ENCODE measurements around the gene RAB11FIP3.

DNA sequence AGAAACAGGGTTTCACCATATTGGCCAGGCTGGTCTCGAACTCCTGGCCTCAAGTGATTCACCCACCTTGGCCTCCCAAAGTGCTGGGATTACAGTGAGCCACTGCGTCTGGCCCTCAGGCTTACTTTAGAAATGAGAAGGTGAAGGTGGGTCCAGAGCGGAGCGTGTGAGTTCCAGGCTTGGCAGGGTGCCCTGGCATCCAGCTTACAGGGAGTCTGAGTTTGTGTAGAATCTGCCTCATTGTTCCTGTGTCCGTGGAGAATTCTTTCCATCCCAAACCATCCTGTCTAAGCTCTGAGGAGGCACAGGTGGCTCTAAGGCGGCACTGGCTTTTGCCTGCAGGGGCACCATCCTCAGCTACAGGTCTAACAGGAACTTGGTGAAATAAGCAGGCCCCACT is 50.6 kb downstream of the RAB11FIP3 start:
- TF ChIP-seq, protein P1, sequence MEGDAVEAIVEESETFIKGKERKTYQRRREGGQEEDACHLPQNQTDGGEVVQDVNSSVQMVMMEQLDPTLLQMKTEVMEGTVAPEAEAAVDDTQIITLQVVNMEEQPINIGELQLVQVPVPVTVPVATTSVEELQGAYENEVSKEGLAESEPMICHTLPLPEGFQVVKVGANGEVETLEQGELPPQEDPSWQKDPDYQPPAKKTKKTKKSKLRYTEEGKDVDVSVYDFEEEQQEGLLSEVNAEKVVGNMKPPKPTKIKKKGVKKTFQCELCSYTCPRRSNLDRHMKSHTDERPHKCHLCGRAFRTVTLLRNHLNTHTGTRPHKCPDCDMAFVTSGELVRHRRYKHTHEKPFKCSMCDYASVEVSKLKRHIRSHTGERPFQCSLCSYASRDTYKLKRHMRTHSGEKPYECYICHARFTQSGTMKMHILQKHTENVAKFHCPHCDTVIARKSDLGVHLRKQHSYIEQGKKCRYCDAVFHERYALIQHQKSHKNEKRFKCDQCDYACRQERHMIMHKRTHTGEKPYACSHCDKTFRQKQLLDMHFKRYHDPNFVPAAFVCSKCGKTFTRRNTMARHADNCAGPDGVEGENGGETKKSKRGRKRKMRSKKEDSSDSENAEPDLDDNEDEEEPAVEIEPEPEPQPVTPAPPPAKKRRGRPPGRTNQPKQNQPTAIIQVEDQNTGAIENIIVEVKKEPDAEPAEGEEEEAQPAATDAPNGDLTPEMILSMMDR (IDR thresholded peaks at IDR 0.05; ENCODE audit: low read depth, low read length): no peak
- TF ChIP-seq EZH2phosphoT487 (IDR thresholded peaks at IDR 0.05; ENCODE audit: low read depth): no peak
